OCI-LY3 (cell line): ENCODE results near the gene CDC40.
"Not testable (repeated sequence)": the region's sequence is repeated elsewhere in the genome, so short reads cannot be mapped to it uniquely, and the experiment has no call there.

Source experiments
- H2AFZ ChIP-seq: fragments of 200-600, 300-600 bp; shearing (Covaris generic); 2 replicates; pipeline ENCODE4 v1.6.0; 2014; ENCODE audit warnings: antibody characterized with exemption, low read depth, low read length
- H3K27ac ChIP-seq: fragments of 200-600, 300-600 bp; sonication (generic); 2 replicates; pipeline ENCODE4 v1.5.1; 2014; ENCODE audit warnings: mild to moderate bottlenecking, low read length, moderate library complexity, mixed read lengths
- H3K27me3 ChIP-seq: fragments of 200-600, 300-600 bp; sonication (generic); 2 replicates; pipeline ENCODE4 v1.6.1; 2014; ENCODE audit warnings: low read depth, low read length, mixed read lengths
- H3K36me3 ChIP-seq: fragments of 200-600, 300-600 bp; sonication (generic); replicated peaks from 2 replicates; pipeline ENCODE3; 2014; ENCODE audit warnings: low read depth, low read length, mixed read lengths
- H3K4me1 ChIP-seq: fragments of 300-600, 200-600 bp; sonication (generic); 2 replicates; pipeline ENCODE4 v1.6.1; 2014; ENCODE audit warnings: low read length, mixed read lengths
- H3K4me2 ChIP-seq: fragments of 200-600, 300-600 bp; sonication (generic); 2 replicates; pipeline ENCODE4 v1.6.1; 2014; ENCODE audit warnings: low read length, mixed read lengths
- H3K4me3 ChIP-seq: fragments of 300-600, 200-600 bp; sonication (generic); 2 replicates; pipeline ENCODE4 v1.5.1; 2014; ENCODE audit warnings: antibody characterized with exemption, mild to moderate bottlenecking, low read length, moderate library complexity
- H3K79me2 ChIP-seq: fragments of 300-600, 200-600 bp; shearing (Covaris generic); 2 replicates; pipeline ENCODE4 v1.6.1; 2014; ENCODE audit warnings: mild to moderate bottlenecking, low read length, mixed read lengths
- H3K9ac ChIP-seq: fragments of 300-600, 200-600 bp; shearing (Covaris generic); 2 replicates; pipeline ENCODE4 v1.6.0; 2014; ENCODE audit warnings: mild to moderate bottlenecking, low read length, moderate library complexity
- H3K9me3 ChIP-seq: fragments of 200-600, 300-600 bp; shearing (Covaris generic); 2 replicates; pipeline ENCODE4 v1.6.1; 2014; ENCODE audit warnings: low read length, mixed read lengths; ENCODE audit not compliant: insufficient read depth
- H4K20me1 ChIP-seq: fragments of 200-600, 300-600 bp; sonication (generic); 2 replicates; pipeline ENCODE4 v1.6.1; 2016; ENCODE audit warnings: low read length, mixed read lengths; ENCODE audit not compliant: insufficient read depth
- CTCF ChIP-seq: fragments of 200-600, 300-600 bp; sonication (generic); IDR thresholded peaks from 2 replicates; pipeline ENCODE4 v1.5.1; 2014; ENCODE audit warnings: antibody characterized with exemption, low read length, low read depth
- EZH2phosphoT487 ChIP-seq: fragments of 200-600 bp; shearing (Covaris generic); IDR thresholded peaks from 2 replicates; pipeline ENCODE4 v1.6.1; 2018; ENCODE audit warnings: antibody characterized with exemption, mixed run types, low read depth

The CDC40 gene

GRCh38 chr6:110269623-110270022 is 89.4 kb downstream of the CDC40 start:
- TF ChIP-seq CTCF (no peak), EZH2phosphoT487 (no peak)
- Histone ChIP-seq H3K4me3 (no peak overlapping the region), H3K27ac (no peak overlapping the region), H3K27me3 (no peaks in the 10 kb centered on the region), H3K9me3 (no peaks in the 10 kb centered on the region), H3K4me1 (peaks cover 4% of the 10 kb centered on the region; the same call in 1 of the 2 replicates), H2AFZ (no peak overlapping the region), H4K20me1 (no peaks in the 10 kb centered on the region), H3K4me2 (no peak overlapping the region), H3K36me3 (no peaks in the 10 kb centered on the region), H3K79me2 (no peaks in the 10 kb centered on the region), H3K9ac (no peak overlapping the region)

GRCh38 chr6:110270165-110270564 is 89.9 kb downstream of the CDC40 start:
- Histone ChIP-seq H3K4me2 (no peak overlapping the region), H4K20me1 (no peaks in the 10 kb centered on the region), H3K9me3 (no peaks in the 10 kb centered on the region), H3K4me1 (peaks cover 3% of the 10 kb centered on the region; the same call in 1 of the 2 replicates), H3K4me3 (no peak overlapping the region), H2AFZ (no peak overlapping the region), H3K27ac (no peak overlapping the region), H3K79me2 (no peaks in the 10 kb centered on the region), H3K36me3 (no peaks in the 10 kb centered on the region), H3K27me3 (no peaks in the 10 kb centered on the region), H3K9ac (no peak overlapping the region)
- TF ChIP-seq CTCF (no peak), EZH2phosphoT487 (no peak)

DNA sequence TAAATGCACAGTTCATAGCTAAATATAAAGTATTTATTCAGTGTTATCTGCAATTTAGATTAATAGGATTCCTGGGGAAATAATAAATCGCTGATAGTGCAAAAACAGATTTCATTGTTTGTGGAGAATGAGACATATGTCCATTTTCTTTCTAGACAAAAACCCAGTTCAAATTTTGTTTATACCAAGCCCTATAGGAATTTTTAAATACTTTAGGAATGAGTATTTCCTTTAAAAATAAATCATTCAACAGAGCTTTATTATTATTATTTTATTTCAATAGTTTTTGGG is 91.5 kb downstream of the CDC40 start:
- no peak for TF ChIP-seq EZH2phosphoT487
- no peak for TF ChIP-seq CTCF
- Histone ChIP-seq H4K20me1 (no peaks in the 10 kb centered on the region), H3K9ac (no peak overlapping the region), H3K36me3 (no peaks in the 10 kb centered on the region), H3K79me2 (no peaks in the 10 kb centered on the region), H3K27ac (no peak overlapping the region), H3K4me3 (no peak overlapping the region), H3K27me3 (no peaks in the 10 kb centered on the region), H3K4me2 (no peak overlapping the region), H2AFZ (no peak overlapping the region), H3K4me1 (no peaks in the 10 kb centered on the region), H3K9me3 (no peaks in the 10 kb centered on the region)

DNA sequence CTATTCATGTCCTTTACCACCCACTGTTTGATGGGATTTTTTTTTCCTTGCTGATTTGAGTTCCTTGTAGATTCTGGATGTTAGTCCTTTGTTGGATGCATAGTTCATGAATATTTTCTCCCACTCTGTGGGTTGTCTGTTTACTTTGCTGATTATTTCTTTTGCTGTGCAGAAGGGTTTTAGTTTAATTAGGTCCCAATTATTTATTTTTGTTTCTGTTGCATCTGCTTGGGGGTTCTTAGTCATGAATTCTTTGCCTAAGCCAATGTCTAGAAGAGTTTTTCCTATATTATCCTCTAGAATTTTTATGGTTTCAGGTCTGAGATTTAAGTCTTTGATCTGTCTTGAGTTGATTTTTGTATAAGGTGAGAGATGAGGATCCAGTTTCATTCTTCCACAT is 92.6 kb downstream of the CDC40 start:
- not testable (repeated sequence) for H3K4me2 ChIP-seq, H3K36me3 ChIP-seq, H2AFZ ChIP-seq, H3K9me3 ChIP-seq, H3K27ac ChIP-seq, H3K9ac ChIP-seq, H3K4me1 ChIP-seq, H4K20me1 ChIP-seq, H3K27me3 ChIP-seq, H3K4me3 ChIP-seq, H3K79me2 ChIP-seq

DNA sequence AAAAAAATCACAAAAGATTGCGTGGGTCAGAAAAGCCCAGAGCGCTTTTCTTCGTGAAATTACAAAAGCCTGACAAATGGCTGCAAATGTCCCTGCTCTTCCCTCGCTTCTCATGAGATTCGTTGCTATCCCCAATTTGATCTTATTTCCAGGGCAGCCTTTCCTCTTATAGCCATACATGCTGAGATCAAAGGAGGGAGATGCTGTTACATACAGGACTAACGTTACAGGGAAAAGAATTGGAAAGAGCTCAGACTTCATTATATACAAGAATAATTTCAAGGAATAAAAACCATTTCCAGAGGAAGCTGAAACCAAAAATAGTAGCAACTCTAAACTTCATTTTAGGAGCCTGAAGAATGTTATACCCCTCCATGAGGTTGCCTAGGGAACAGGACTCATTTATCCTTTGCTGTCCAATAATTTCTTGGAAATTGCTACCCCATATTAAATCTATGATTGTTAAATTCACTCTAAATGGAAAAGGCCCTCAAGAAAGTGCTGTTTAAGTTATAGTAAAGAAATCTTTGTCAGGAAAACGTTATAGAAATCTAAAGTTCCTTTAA is 97.0 kb downstream of the CDC40 start:
- no peaks in the 10 kb centered on the region for H3K36me3 ChIP-seq
- TF ChIP-seq EZH2phosphoT487 (no peak), CTCF (no peak)
- no peak overlapping the region for H3K4me2 ChIP-seq
- H3K4me1 ChIP-seq: no peaks in the 10 kb centered on the region
- no peaks in the 10 kb centered on the region for H3K9me3 ChIP-seq
- H3K4me3 ChIP-seq: no peak overlapping the region
- no peaks in the 10 kb centered on the region for H3K79me2 ChIP-seq
- no peaks in the 10 kb centered on the region for H3K27me3 ChIP-seq
- no peak overlapping the region for H3K9ac ChIP-seq
- no peak overlapping the region for H3K27ac ChIP-seq
- no peaks in the 10 kb centered on the region for H4K20me1 ChIP-seq
- H2AFZ ChIP-seq: no peak overlapping the region
